ENCODE results near the gene SPDYE4.

Gene SPDYE4

DNA sequence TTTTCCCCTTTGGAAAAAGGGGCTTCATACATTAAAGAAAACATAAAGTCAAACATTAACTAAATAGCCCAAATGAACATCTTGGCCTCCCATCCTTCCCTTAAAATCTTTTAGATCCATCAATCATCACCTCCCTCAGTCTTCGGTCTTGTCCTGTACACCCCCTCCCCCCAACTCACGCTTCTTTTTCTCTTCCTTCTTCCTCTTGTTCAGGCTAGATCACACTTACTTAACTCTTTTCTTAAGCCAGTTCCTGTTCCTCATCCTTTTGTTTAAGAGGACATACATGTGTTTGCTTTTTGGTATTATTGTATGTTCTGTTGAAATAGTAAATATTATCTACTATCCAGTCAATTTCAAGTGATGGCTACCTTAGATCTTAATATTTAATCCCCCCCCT, 35.3 kb upstream of the SPDYE4 start:
- TF ChIP-seq, protein P1, sequence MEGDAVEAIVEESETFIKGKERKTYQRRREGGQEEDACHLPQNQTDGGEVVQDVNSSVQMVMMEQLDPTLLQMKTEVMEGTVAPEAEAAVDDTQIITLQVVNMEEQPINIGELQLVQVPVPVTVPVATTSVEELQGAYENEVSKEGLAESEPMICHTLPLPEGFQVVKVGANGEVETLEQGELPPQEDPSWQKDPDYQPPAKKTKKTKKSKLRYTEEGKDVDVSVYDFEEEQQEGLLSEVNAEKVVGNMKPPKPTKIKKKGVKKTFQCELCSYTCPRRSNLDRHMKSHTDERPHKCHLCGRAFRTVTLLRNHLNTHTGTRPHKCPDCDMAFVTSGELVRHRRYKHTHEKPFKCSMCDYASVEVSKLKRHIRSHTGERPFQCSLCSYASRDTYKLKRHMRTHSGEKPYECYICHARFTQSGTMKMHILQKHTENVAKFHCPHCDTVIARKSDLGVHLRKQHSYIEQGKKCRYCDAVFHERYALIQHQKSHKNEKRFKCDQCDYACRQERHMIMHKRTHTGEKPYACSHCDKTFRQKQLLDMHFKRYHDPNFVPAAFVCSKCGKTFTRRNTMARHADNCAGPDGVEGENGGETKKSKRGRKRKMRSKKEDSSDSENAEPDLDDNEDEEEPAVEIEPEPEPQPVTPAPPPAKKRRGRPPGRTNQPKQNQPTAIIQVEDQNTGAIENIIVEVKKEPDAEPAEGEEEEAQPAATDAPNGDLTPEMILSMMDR (IDR thresholded peaks at IDR 0.05; ENCODE audit: borderline replicate concordance, control extremely low read depth, extremely low read depth, insufficient read depth, missing control alignments): no peak
- no peak for DNase-seq (ENCODE audit: low spot score)
- in situ Hi-C loops (cut with MboI; ENCODE audit: low sequenced_read_pairs, unreplicated experiment): no loop called here

DNA sequence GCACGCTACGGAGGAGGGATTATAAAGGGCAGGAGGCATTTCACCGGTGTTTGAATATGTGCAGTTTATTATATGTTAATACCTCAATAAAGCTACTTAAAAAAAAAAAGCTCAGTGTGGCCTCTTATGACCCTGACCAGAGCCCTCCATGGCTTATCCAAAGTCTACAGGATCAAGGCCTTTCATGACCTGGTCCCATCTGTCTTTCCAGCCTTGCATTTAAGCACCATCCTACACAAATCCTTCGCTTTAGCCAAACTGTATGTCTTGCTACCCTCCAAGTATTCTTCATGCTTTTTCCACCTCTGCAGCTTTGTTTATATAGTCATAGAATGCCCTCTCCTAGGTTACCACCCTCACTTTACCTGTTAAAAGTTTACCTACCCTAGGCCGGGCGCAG, 34.3 kb upstream of the SPDYE4 start:
- DNase-seq (ENCODE audit: low spot score): no peak
- TF ChIP-seq, protein P1 (IDR thresholded peaks at IDR 0.05; ENCODE audit: borderline replicate concordance, control extremely low read depth, extremely low read depth, insufficient read depth, missing control alignments): no peak
- in situ Hi-C loops (cut with MboI; ENCODE audit: low sequenced_read_pairs, unreplicated experiment): no loop called here

DNA sequence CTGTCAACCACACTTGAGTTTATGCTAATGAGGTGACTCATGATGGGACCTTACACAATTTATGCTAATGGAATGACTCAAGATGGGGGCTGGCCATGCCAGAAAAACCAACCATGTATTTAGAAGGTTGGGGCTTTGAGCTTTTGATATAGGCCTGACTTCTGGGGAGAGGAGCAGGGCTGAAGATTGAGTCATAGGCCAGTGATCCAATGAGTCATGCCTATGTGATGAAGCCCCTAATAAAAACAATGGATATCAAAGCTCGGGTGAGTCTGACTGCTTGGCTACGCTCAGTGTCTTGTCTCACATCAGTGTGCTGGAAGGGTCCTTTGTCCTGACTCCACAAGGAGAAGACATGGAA, 33.5 kb upstream of the SPDYE4 start:
- DNase-seq (ENCODE audit: low spot score): no peak
- in situ Hi-C loops (cut with MboI; ENCODE audit: low sequenced_read_pairs, unreplicated experiment): no loop called here

DNA sequence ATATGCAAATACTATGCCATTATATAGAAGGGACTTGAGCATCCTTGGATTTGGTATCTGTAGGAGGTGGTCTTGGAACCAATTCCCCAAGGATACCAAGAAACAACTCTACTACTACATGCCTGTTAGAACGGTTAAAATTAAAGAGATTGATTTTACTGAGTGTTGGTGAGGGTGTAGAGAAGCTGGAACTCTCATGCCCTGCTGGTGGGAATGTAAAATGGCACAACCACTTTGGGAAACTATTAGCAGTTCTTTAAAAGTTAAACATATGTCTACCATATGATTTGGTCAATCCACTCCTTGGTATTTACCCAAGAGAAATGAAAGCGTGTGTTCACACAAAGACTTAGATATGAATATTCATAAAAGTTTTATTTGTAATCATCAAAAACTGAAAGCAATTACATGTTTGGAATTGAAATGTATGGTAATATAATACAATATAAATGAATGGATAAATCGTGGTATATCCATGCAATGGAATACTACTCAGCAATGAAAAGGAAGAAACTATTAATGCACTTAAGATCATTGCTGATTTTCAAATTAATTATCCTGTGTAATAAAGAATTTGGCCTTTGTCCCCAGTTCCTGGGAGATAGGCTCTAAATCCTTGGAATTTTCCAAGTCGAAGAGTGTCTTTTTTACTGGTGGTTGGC, 33.0 kb upstream of the SPDYE4 start:
- DNase-seq (ENCODE audit: low spot score): no peak
- in situ Hi-C loops (cut with MboI; ENCODE audit: low sequenced_read_pairs, unreplicated experiment): no loop called here
- TF ChIP-seq, protein P1 (IDR thresholded peaks at IDR 0.05; ENCODE audit: borderline replicate concordance, control extremely low read depth, extremely low read depth, insufficient read depth, missing control alignments): no peak

More for the DNA sequence above, 33.5 kb upstream of the SPDYE4 start:
- TF ChIP-seq, protein P1 (IDR thresholded peaks at IDR 0.05; ENCODE audit: borderline replicate concordance, control extremely low read depth, extremely low read depth, insufficient read depth, missing control alignments): no peak

DNA sequence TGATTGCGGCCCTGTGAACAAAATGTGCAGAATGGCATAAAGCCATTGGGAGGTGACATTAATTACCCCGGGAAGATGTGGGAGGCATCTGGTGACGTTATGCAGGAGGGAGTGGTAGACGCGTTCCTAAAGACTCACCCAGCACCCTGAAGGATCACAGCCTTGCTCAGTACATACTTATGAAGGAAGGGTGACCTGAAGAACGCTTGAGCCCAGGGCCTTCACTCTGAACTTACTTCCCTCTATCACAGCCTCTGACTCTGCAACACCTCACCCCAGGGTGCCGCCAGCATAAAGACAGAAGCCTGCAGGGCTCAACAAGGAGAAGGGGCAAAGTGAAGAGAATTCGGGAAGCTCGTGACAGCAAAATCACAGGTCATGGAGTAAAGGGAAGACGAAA, 31.4 kb upstream of the SPDYE4 start:
- TF ChIP-seq, protein P1 (IDR thresholded peaks at IDR 0.05; ENCODE audit: borderline replicate concordance, control extremely low read depth, extremely low read depth, insufficient read depth, missing control alignments): no peak
- in situ Hi-C loops (cut with MboI; ENCODE audit: low sequenced_read_pairs, unreplicated experiment): loop anchor here (10.0 kb wide), 1 partner anchor 205 kb away; no protein-coding TSS in a partner anchor
- no peak for DNase-seq (ENCODE audit: low spot score)

DNA sequence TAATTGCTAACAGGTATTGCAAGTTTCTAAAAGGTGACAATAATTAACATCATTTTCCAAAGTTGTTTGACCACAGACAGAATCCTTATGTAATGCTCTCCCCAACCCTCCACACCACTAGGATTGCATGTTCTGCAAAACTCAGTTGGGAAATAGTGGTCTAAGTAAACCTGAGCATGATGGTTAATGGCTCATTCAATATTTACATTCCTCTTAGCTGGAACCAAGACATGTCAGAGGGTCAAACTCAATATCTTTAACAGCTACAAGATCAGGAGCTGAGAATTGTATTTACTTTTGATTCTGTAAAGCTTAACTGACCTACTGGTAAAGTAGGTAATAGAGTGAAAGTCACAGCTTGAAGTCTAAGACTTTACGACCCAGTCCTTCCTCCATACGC, 30.7 kb upstream of the SPDYE4 start:
- no peak for DNase-seq (ENCODE audit: low spot score)
- TF ChIP-seq, protein P1 (IDR thresholded peaks at IDR 0.05; ENCODE audit: borderline replicate concordance, control extremely low read depth, extremely low read depth, insufficient read depth, missing control alignments): no peak
- in situ Hi-C loops (cut with MboI; ENCODE audit: low sequenced_read_pairs, unreplicated experiment): loop anchor here (10.0 kb wide), 1 partner anchor 206 kb away; no protein-coding TSS in a partner anchor

All from GM13976 (cell line).